ENCODE data around the gene CBFB. TPM values are rescaled to one million over a fixed set of nuclear protein-coding genes. Genes with fewer than 3 reads are reported as not detected.
A peak's percentile ranks its signal among the peaks of the same experiment; 100 is the strongest.

Gene CBFB
- total RNA-seq, 1 experiment from 2014 or later: 185 TPM

- no peak overlapping the region for H3K27ac ChIP-seq (ENCODE audit: low read depth, low read length, poor library complexity, severe bottlenecking)
- H3K4me1 ChIP-seq (ENCODE audit: insufficient read depth, low read length, poor library complexity, severe bottlenecking): peaks cover 50% of the 10 kb centered on the region
- no TSS peak for BruUV-seq (replicated peaks)
- ChIA-PET POLR2A (ENCODE audit: low non-redundant PET) (no interaction called here), CTCF (no interaction called here)
- H3K27me3 ChIP-seq (replicated peaks; ENCODE audit: insufficient read depth, low read depth, low read length, poor library complexity): no peaks in the 10 kb centered on the region
- H3K4me3 ChIP-seq (ENCODE audit: low read depth, low read length, poor library complexity, severe bottlenecking): no peak overlapping the region
- H3K9me3 ChIP-seq (ENCODE audit: low read depth, low read length, poor library complexity, severe bottlenecking): no peaks in the 10 kb centered on the region
- no peak for TF ChIP-seq EZH2 (IDR thresholded peaks at IDR 0.05; ENCODE audit: borderline replicate concordance, low read depth, low read length, poor library complexity, severe bottlenecking)
- TF ChIP-seq, protein P1, sequence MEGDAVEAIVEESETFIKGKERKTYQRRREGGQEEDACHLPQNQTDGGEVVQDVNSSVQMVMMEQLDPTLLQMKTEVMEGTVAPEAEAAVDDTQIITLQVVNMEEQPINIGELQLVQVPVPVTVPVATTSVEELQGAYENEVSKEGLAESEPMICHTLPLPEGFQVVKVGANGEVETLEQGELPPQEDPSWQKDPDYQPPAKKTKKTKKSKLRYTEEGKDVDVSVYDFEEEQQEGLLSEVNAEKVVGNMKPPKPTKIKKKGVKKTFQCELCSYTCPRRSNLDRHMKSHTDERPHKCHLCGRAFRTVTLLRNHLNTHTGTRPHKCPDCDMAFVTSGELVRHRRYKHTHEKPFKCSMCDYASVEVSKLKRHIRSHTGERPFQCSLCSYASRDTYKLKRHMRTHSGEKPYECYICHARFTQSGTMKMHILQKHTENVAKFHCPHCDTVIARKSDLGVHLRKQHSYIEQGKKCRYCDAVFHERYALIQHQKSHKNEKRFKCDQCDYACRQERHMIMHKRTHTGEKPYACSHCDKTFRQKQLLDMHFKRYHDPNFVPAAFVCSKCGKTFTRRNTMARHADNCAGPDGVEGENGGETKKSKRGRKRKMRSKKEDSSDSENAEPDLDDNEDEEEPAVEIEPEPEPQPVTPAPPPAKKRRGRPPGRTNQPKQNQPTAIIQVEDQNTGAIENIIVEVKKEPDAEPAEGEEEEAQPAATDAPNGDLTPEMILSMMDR (conservative IDR thresholded peaks at IDR 0.05; ENCODE audit: low read depth, low read length): no peak
- intact Hi-C loops (cut with micrococcal nuclease; ENCODE audit: unreplicated experiment): no loop called here
- no peak for DNase-seq (ENCODE audit: low spot score)
- H3K36me3 ChIP-seq (ENCODE audit: insufficient read depth, low read length, poor library complexity, severe bottlenecking): peaks cover 40% of the 10 kb centered on the region
Measured at GRCh38 chr16:67035364-67035763, 6.4 kb downstream of the CBFB start.

- H3K36me3 ChIP-seq (ENCODE audit: insufficient read depth, low read length, poor library complexity, severe bottlenecking): peaks cover 48% of the 10 kb centered on the region
- no peak overlapping the region for H3K4me3 ChIP-seq (ENCODE audit: low read depth, low read length, poor library complexity, severe bottlenecking)
- peak overlapping the region; percentile 38 for H3K27ac ChIP-seq (ENCODE audit: low read depth, low read length, poor library complexity, severe bottlenecking)
- peaks cover 43% of the 10 kb centered on the region for H3K4me1 ChIP-seq (ENCODE audit: insufficient read depth, low read length, poor library complexity, severe bottlenecking)
- intact Hi-C loops (cut with micrococcal nuclease; ENCODE audit: unreplicated experiment): no loop called here
- no peak for TF ChIP-seq EZH2 (IDR thresholded peaks at IDR 0.05; ENCODE audit: borderline replicate concordance, low read depth, low read length, poor library complexity, severe bottlenecking)
- TF ChIP-seq, protein P1 (conservative IDR thresholded peaks at IDR 0.05; ENCODE audit: low read depth, low read length): no peak
- no peaks in the 10 kb centered on the region for H3K9me3 ChIP-seq (ENCODE audit: low read depth, low read length, poor library complexity, severe bottlenecking)
- ChIA-PET POLR2A (ENCODE audit: low non-redundant PET) (no interaction called here), CTCF (no interaction called here)
- BruUV-seq (replicated peaks): no TSS peak
- H3K27me3 ChIP-seq (replicated peaks; ENCODE audit: insufficient read depth, low read depth, low read length, poor library complexity): no peaks in the 10 kb centered on the region
- no peak for DNase-seq (ENCODE audit: low spot score)
Measured at GRCh38 chr16:67036323-67036741, 7.4 kb downstream of the CBFB start.

- Histone ChIP-seq H3K27ac (ENCODE audit: low read depth, low read length, poor library complexity, severe bottlenecking) (no peak overlapping the region), H3K4me3 (ENCODE audit: low read depth, low read length, poor library complexity, severe bottlenecking) (no peak overlapping the region), H3K27me3 (replicated peaks; ENCODE audit: insufficient read depth, low read depth, low read length, poor library complexity) (no peaks in the 10 kb centered on the region), H3K36me3 (ENCODE audit: insufficient read depth, low read length, poor library complexity, severe bottlenecking) (peaks cover 49% of the 10 kb centered on the region), H3K4me1 (ENCODE audit: insufficient read depth, low read length, poor library complexity, severe bottlenecking) (peaks cover 24% of the 10 kb centered on the region), H3K9me3 (ENCODE audit: low read depth, low read length, poor library complexity, severe bottlenecking) (no peaks in the 10 kb centered on the region)
- CTCF ChIA-PET: no interaction called here
- intact Hi-C loops (cut with micrococcal nuclease; ENCODE audit: unreplicated experiment): no loop called here
- POLR2A ChIA-PET (ENCODE audit: low non-redundant PET): no interaction called here
- BruUV-seq (replicated peaks): no TSS peak
- DNase-seq (ENCODE audit: low spot score): no peak
- TF ChIP-seq EZH2 (IDR thresholded peaks at IDR 0.05; ENCODE audit: borderline replicate concordance, low read depth, low read length, poor library complexity, severe bottlenecking): no peak
- TF ChIP-seq, protein P1 (conservative IDR thresholded peaks at IDR 0.05; ENCODE audit: low read depth, low read length): no peak
Measured at GRCh38 chr16:67039260-67040020, 10.5 kb downstream of the CBFB start.
